Measurements from ENCODE around the gene PCNT. TPM values are rescaled to one million over a fixed set of nuclear protein-coding genes. Genes with fewer than 3 reads are reported as not detected.

Gene PCNT
- total and polyA plus RNA-seq, 9 of the 15 experiments (the other 6 are each of a cell fraction or from before 2014, with no cell fraction given): 9.1 to 53.5 (median 31.3) TPM

GRCh38 chr21:46325073-46325912 is 1.3 kb downstream of the PCNT start (continued):
- TF ChIP-seq, protein P1, sequence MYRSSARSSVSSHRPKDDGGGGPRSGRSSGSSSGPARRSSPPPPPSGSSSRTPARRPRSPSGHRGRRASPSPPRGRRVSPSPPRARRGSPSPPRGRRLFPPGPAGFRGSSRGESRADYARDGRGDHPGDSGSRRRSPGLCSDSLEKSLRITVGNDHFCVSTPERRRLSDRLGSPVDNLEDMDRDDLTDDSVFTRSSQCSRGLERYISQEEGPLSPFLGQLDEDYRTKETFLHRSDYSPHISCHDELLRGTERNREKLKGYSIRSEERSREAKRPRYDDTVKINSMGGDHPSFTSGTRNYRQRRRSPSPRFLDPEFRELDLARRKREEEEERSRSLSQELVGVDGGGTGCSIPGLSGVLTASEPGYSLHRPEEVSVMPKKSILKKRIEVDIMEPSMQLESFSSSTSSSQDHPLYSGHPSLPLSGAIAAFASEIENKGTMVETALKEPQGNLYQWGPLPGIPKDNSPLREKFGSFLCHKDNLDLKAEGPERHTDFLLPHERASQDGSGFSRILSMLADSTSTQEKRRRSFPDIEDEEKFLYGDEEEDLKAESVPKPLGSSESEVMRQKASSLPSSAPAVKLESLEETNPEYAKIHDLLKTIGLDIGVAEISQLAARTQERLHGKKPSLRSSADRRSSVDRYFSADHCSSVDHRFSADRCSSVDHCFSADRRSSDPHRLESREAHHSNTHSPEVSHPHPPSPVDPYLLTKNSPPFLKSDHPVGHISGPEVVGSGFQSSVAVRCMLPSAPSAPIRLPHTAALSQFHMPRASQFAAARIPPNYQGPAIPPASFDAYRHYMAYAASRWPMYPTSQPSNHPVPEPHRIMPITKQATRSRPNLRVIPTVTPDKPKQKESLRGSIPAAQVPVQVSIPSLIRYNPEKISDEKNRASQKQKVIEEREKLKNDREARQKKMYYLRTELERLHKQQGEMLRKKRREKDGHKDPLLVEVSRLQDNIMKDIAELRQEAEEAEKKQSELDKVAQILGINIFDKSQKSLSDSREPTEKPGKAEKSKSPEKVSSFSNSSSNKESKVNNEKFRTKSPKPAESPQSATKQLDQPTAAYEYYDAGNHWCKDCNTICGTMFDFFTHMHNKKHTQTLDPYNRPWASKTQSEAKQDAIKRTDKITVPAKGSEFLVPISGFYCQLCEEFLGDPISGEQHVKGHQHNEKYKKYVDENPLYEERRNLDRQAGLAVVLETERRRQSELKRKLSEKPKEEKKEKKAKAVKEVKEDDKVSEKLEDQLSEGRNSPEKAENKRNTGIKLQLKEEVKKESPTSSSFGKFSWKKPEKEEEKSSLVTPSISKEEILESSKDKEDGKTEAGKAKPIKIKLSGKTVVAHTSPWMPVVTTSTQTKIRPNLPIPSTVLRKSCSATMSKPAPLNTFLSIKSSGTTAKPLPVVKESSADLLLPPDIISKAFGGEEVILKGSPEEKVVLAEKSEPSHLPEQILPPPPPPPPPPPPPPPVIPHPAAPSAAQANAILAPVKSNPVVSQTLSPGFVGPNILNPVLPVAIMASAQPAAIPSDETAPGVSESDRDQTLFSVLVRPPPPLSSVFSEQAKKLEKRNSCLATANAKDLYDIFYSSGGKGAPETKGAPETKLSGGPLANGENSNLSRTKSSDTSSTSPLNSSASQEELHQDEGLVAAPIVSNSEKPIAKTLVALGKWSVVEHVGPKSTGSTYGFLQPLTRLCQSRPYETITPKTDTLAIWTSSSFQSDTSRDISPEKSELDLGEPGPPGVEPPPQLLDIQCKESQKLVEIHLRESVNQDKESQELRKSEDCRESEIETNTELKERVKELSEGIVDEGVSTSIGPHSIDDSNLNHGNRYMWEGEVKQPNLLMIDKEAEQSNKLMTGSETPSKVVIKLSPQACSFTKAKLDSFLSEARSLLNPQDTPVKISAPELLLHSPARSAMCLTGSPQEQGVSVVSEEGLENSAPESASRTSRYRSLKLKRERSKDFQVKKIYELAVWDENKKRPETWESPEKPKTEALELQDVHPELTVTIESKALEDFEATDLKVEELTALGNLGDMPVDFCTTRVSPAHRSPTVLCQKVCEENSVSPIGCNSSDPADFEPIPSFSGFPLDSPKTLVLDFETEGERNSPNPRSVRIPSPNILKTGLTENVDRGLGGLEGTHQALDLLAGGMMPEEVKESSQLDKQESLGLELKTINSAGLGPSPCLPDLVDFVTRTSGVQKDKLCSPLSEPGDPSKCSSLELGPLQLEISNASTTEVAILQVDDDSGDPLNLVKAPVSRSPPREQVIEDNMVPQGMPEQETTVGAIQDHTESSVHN (IDR thresholded peaks at IDR 0.05; ENCODE audit: borderline replicate concordance in 1 of 2, low read depth in 1 of 2): no peak
- no peak for TF ChIP-seq ZNF57 (CRISPR knock-in tag; IDR thresholded peaks at IDR 0.05)
- TF ChIP-seq FOXJ3 (CRISPR knock-in tag; IDR thresholded peaks at IDR 0.05): no peak
- TF ChIP-seq POLR3G (IDR thresholded peaks at IDR 0.05; ENCODE audit: extremely low read depth, insufficient read length, insufficient replicate concordance): no peak
- no peak for TF ChIP-seq PTRF (tag; IDR thresholded peaks at IDR 0.05)
- TF ChIP-seq ZNF76 (CRISPR knock-in tag; IDR thresholded peaks at IDR 0.05; ENCODE audit: borderline replicate concordance): no peak
- no peak for TF ChIP-seq ELF2 (CRISPR knock-in tag; IDR thresholded peaks at IDR 0.05)
- no peak for TF ChIP-seq ZNF263 (CRISPR knock-in tag; IDR thresholded peaks at IDR 0.05; ENCODE audit: borderline replicate concordance)
- TF ChIP-seq ZNF124 (CRISPR knock-in tag; IDR thresholded peaks at IDR 0.05): 0 out of 2 replicates have a peak, but pooled peaks have one; percentile 16
- TF ChIP-seq CHCHD3 (CRISPR knock-in tag; IDR thresholded peaks at IDR 0.05): no peak
- TF ChIP-seq KAT7 (CRISPR knock-in tag; IDR thresholded peaks at IDR 0.05; ENCODE audit: borderline replicate concordance): peak; percentile 93; the same call in 1 of the 2 replicates
- TF ChIP-seq, protein P2, sequence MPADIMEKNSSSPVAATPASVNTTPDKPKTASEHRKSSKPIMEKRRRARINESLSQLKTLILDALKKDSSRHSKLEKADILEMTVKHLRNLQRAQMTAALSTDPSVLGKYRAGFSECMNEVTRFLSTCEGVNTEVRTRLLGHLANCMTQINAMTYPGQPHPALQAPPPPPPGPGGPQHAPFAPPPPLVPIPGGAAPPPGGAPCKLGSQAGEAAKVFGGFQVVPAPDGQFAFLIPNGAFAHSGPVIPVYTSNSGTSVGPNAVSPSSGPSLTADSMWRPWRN (IDR thresholded peaks at IDR 0.05; ENCODE audit: low read depth): no peak
- no peak for TF ChIP-seq SIX5 (IDR thresholded peaks at IDR 0.05; ENCODE audit: borderline replicate concordance in 1 of 2, insufficient read depth in 1 of 2, low read depth in 1 of 2, low read length in 2 of 2)
- 0 out of 2 replicates have a peak, but pooled peaks have one; percentile 8 for TF ChIP-seq CBX5 (IDR thresholded peaks at IDR 0.05; ENCODE audit: borderline replicate concordance, low read depth)
- peak; percentile 74 for TF ChIP-seq SMAD4 (CRISPR knock-in tag; conservative IDR thresholded peaks at IDR 0.05)
- no peak for TF ChIP-seq U2AF1 (optimal IDR thresholded peaks at IDR 0.05; ENCODE audit: low read depth, low read length)
- no peak for TF ChIP-seq CSDE1 (IDR thresholded peaks at IDR 0.05)
- TF ChIP-seq ZC3H4 (CRISPR knock-in tag; IDR thresholded peaks at IDR 0.05; ENCODE audit: borderline replicate concordance): no peak
- TF ChIP-seq ZNF696 (CRISPR knock-in tag; conservative IDR thresholded peaks at IDR 0.05): no peak
